B cell (primary cell): ENCODE measurements around the gene JSRP1. TPM values are rescaled to one million over a fixed set of nuclear protein-coding genes. Genes with fewer than 3 reads are reported as not detected.

ENCODE experiments used
- ATAC-seq: fragments of 200-7000 bp; cut with Tn5 transposase; one replicate; pipeline ENCODE4 v1.10.0; 2021; ENCODE audit warnings: low read depth, mild to moderate bottlenecking, moderate number of reproducible peaks, moderate library complexity
- CTCF ChIA-PET: fragments of 350-600 bp; sonication (Branson Sonifier 250); formaldehyde crosslinking; loops from one replicate; lab custom pipeline; 2021; ENCODE audit warnings: antibody characterized with exemption, inconsistent platforms; lab: Charles Lee
- POLR2A ChIA-PET: fragments of 350-600 bp; sonication (Branson Sonifier 250); formaldehyde crosslinking; loops from one replicate; lab custom pipeline; 2021; ENCODE audit warnings: antibody characterized with exemption; lab: Charles Lee
- DNase-seq: peaks from one replicate; pipeline ENCODE4 v3.0.0; 2013
- H2AFZ ChIP-seq: 2 replicates; pipeline ENCODE4 v1.6.1; 2012; ENCODE audit warnings: mild to moderate bottlenecking, low read depth, low read length; ENCODE audit not compliant: insufficient read depth, poor library complexity, severe bottlenecking
- H3K27ac ChIP-seq, 2 donors: 1 replicate in 1 of 2; 2 replicates in 1 of 2; pipeline ENCODE4 v1.5.1; 2012 to 2013; ENCODE audit warnings: low read length in 2 of 2, mild to moderate bottlenecking in 2 of 2, moderate library complexity in 1 of 2
- H3K27me3 ChIP-seq, 4 experiments: fragments of 200-600 bp in 1 of 4; sonication (generic) in 1 of 4; replicated peaks in 1 of 4; 1 replicate in 2 of 4; 2 replicates in 2 of 4; pipeline versions ENCODE4 v1.6.1 to v1.7.0; 2013 to 2016; ENCODE audit warnings: low read length in 3 of 4, mild to moderate bottlenecking in 2 of 4, mixed read lengths in 1 of 4, moderate library complexity in 1 of 4; ENCODE audit not compliant: insufficient read depth in 4 of 4, control insufficient read depth in 3 of 4; ENCODE audit errors: control extremely low read depth in 1 of 4
- H3K36me3 ChIP-seq, 2 experiments: replicated peaks in 1 of 2; 1 replicate in 1 of 2; 2 replicates in 1 of 2; pipeline versions ENCODE4 v1.6.1 to v1.7.1; 2013; ENCODE audit warnings: low read length in 1 of 2; ENCODE audit not compliant: insufficient read depth in 2 of 2, control insufficient read depth in 1 of 2; ENCODE audit errors: control extremely low read depth in 1 of 2, extremely low read depth in 1 of 2
- H3K4me1 ChIP-seq, 2 donors: fragments of 200-600 bp in 1 of 2; sonication (generic) in 1 of 2; 1 replicate in 1 of 2; 2 replicates in 1 of 2; pipeline versions ENCODE4 v1.5.1 to v1.6.1; 2013 to 2017; ENCODE audit warnings: low read length in 2 of 2; ENCODE audit not compliant: control insufficient read depth in 2 of 2, insufficient read depth in 2 of 2
- H3K4me2 ChIP-seq: replicated peaks from 2 replicates; pipeline ENCODE3; 2012; ENCODE audit warnings: mild to moderate bottlenecking, low read depth, low read length; ENCODE audit not compliant: poor library complexity, severe bottlenecking
- H3K4me3 ChIP-seq, 5 experiments: fragments of 200-600 bp in 1 of 5; sonication (generic) in 1 of 5; 1 replicate in 3 of 5; 2 replicates in 2 of 5; pipeline versions ENCODE4 v1.5.1 to v1.7.0; 2011 to 2016; ENCODE audit warnings: low read length in 4 of 5, mild to moderate bottlenecking in 4 of 5, low read depth in 2 of 5, control low read depth in 1 of 5, moderate library complexity in 1 of 5; ENCODE audit not compliant: insufficient read depth in 1 of 5; ENCODE audit errors: control extremely low read depth in 1 of 5, extremely low read depth in 1 of 5
- H3K79me2 ChIP-seq: fragments of 200-600 bp; sonication (generic); one replicate; pipeline ENCODE4 v1.6.0; 2016; ENCODE audit warnings: low read length; ENCODE audit not compliant: control insufficient read depth, insufficient read depth
- H3K9ac ChIP-seq: fragments of 200-600 bp; sonication (generic); 2 replicates; pipeline ENCODE4 v1.6.1; 2017; ENCODE audit warnings: mild to moderate bottlenecking, low read length, moderate library complexity
- H3K9me3 ChIP-seq, 3 donors: one replicate each; pipeline versions ENCODE4 v1.6.1 to v1.7.1; 2013; ENCODE audit warnings: low read length in 2 of 3; ENCODE audit not compliant: control insufficient read depth in 2 of 3, insufficient read depth in 1 of 3; ENCODE audit errors: control extremely low read depth in 1 of 3
- H4K20me1 ChIP-seq: 2 replicates; pipeline ENCODE4 v1.6.0; 2012; ENCODE audit warnings: mild to moderate bottlenecking, low read length; ENCODE audit not compliant: insufficient read depth, control insufficient read depth, poor library complexity, severe bottlenecking
- H3K27ac Mint-ChIP-seq: one replicate; pipeline ENCODE4 v1.8.0; 2021; ENCODE audit warnings: mixed read lengths
- H3K27me3 Mint-ChIP-seq: one replicate; pipeline ENCODE4 v1.8.0; 2021; ENCODE audit warnings: mixed read lengths
- H3K4me1 Mint-ChIP-seq: one replicate; pipeline ENCODE4 v1.8.0; 2021; ENCODE audit warnings: mixed read lengths
- H3K4me3 Mint-ChIP-seq: one replicate; pipeline ENCODE4 v1.8.0; 2021; ENCODE audit warnings: mixed read lengths
- H3K9me3 Mint-ChIP-seq: one replicate; pipeline ENCODE4 v1.8.0; 2022; ENCODE audit warnings: mixed read lengths; ENCODE audit not compliant: insufficient read depth
- EZH2 ChIP-seq: IDR thresholded peaks from 2 replicates; pipeline ENCODE4 v1.6.1; 2012; ENCODE audit warnings: borderline replicate concordance, low read depth, mild to moderate bottlenecking, moderate library complexity, low read length; ENCODE audit not compliant: insufficient read depth, poor library complexity, severe bottlenecking
- WGBS: methylation state at CpG from one replicate; pipeline ENCODE4 v1.1.5; 2013; ENCODE audit warnings: missing lambda C conversion rate; ENCODE audit not compliant: insufficient coverage; 5-methylcytosine and 5-hydroxymethylcytosine counted together
- intact Hi-C: fragments of 100-400 bp; cut with micrococcal nuclease; formaldehyde crosslinking; loops from one replicate; pipeline ENCODE4 v1.10.0; 2022
- polyA plus RNA-seq: library from polyadenylated mRNA; depleted of rRNA; stranded (reverse); fragments of >200 nt; gene quantifications from 2 replicates; pipeline ENCODE4 v1.2.3, GENCODE V29; 2012
- total RNA-seq, 2 donors: library from RNA; stranded (reverse); fragments of 120-200 nt in 1 of 2; gene quantifications; 1 replicate in 1 of 2; 2 replicates in 1 of 2; pipeline versions ENCODE4 v1.2.3 to v1.2.4, GENCODE V29; 2013 to 2022
- TF ChIP-seq, protein P1 (sequence below): fragments of 200-600 bp; IDR thresholded peaks from one replicate; pipeline ENCODE4 v1.8.0; 2022; ENCODE audit warnings: antibody characterized with exemption, mild to moderate bottlenecking

Gene JSRP1
- total and polyA plus RNA-seq, 2 donors (not counting 1 experiment from before 2014, with no cell fraction given), result 2.1 to 3.0 TPM

DNA sequence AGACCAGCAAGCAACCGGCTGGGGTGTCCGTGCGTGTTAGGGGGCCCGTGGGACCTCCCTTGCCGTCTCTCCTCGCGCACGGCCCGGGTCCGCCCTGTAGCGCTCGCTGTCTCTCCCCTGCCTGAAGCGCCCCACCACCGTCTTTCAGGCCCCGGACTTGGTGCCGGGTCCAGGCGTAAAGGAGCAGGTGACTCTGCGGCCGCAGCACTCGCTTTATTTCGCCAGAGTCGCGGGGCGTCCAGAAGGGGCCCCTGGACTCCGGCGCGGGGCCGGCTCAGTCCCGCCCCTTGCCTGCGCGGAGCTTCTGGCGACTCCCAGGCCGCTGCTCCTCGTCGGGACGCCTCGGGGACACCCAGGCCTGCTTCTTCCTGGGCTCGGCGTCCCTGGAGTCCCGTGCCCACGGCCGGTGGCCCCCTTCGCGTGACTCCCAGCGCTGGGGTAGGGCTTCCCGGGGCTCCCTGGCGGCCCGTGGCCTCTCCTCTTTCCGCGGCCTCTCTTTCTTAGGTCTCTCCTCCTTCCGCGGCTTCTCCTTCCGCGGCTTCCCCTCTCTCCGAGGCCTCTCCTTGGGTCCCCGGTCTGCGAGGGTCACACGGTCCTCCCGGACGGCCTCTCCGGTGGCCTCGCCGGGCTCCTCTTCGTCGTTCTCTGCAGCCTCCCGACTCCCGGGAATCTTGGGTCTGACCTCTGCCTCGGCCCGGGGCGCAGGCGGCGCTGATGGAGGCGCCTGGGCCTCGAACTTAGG lies 4.0 kb downstream of the JSRP1 start:
- peaks cover 42% of the 10 kb centered on the region for H4K20me1 ChIP-seq
- ATAC-seq (no peak), DNase-seq (peak; percentile 64)
- peak overlapping the region in 4 of 5 experiments; percentile 44 to 70 (median 58) for H3K4me3 ChIP-seq
- H3K4me1 ChIP-seq, result peaks cover 46 to 58% of the 10 kb centered on the region in 2 donors
- Mint-ChIP-seq H3K4me1 (peaks cover 36% of the 10 kb centered on the region), H3K27ac (peak overlapping the region; percentile 26), H3K4me3 (peak overlapping the region; percentile 88), H3K9me3 (no peaks in the 10 kb centered on the region), H3K27me3 (no peaks in the 10 kb centered on the region)
- 10% methylated on average over 74 of the region's 74 CpGs for WGBS
- peaks cover 0 to 15% (median 0%) of the 10 kb centered on the region in 3 donors for H3K9me3 ChIP-seq
- ChIA-PET CTCF (interaction anchor here (0.9 to 6.3 kb wide), 12 partner anchors 10 to 140 kb away, joined by 3 to 63 read pairs (median 6); partner anchors contain the start of gene PLEKHJ1), POLR2A (interaction anchor here (0.6 to 8.8 kb wide), 8 partner anchors 8 to 80 kb away, joined by 3 to 134 read pairs (median 4); partner anchors contain the start of gene PLEKHJ1)
- peaks cover 4% of the 10 kb centered on the region for H3K79me2 ChIP-seq
- intact Hi-C loops, result loop anchor here (2.0 to 5.0 kb wide), 2 partner anchors 15 to 35 kb away; partner anchors contain the start of genes PLEKHJ1 and SF3A2
- TF ChIP-seq, protein P1, sequence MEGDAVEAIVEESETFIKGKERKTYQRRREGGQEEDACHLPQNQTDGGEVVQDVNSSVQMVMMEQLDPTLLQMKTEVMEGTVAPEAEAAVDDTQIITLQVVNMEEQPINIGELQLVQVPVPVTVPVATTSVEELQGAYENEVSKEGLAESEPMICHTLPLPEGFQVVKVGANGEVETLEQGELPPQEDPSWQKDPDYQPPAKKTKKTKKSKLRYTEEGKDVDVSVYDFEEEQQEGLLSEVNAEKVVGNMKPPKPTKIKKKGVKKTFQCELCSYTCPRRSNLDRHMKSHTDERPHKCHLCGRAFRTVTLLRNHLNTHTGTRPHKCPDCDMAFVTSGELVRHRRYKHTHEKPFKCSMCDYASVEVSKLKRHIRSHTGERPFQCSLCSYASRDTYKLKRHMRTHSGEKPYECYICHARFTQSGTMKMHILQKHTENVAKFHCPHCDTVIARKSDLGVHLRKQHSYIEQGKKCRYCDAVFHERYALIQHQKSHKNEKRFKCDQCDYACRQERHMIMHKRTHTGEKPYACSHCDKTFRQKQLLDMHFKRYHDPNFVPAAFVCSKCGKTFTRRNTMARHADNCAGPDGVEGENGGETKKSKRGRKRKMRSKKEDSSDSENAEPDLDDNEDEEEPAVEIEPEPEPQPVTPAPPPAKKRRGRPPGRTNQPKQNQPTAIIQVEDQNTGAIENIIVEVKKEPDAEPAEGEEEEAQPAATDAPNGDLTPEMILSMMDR, result no peak
- TF ChIP-seq EZH2, result no peak
- H3K9ac ChIP-seq, result peak overlapping the region; percentile 72
- peak overlapping the region; percentile 86 for H2AFZ ChIP-seq
- peaks cover 0 to 13% of the 10 kb centered on the region in 2 experiments for H3K36me3 ChIP-seq
- no peak overlapping the region for H3K27ac ChIP-seq
- H3K27me3 ChIP-seq, result peaks cover 0 to 38% (median 14%) of the 10 kb centered on the region in 4 experiments
- peak overlapping the region; percentile 100 for H3K4me2 ChIP-seq
